ENCODE data around the gene VIPR2.

DNA sequence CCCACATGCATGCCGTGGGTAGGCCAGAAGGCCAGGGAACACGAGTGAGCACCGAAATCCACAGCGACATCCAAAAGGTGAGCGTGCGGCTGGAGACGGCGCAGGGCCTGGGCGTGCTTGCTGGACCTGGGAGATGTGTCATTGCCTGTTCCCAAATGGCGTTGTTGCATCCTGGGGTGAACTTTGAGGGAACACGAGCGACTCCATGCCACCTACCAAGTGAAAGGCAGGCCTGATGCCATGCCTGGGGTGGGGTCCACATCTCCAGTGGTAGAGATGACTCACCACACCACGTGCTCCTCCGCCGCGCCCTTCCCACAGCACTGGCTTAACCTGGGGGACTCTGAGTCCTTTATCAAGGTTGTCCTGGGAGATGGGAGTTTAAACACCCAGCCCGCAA, 24.7 kb upstream of the VIPR2 start:
- TF ChIP-seq, protein P1, sequence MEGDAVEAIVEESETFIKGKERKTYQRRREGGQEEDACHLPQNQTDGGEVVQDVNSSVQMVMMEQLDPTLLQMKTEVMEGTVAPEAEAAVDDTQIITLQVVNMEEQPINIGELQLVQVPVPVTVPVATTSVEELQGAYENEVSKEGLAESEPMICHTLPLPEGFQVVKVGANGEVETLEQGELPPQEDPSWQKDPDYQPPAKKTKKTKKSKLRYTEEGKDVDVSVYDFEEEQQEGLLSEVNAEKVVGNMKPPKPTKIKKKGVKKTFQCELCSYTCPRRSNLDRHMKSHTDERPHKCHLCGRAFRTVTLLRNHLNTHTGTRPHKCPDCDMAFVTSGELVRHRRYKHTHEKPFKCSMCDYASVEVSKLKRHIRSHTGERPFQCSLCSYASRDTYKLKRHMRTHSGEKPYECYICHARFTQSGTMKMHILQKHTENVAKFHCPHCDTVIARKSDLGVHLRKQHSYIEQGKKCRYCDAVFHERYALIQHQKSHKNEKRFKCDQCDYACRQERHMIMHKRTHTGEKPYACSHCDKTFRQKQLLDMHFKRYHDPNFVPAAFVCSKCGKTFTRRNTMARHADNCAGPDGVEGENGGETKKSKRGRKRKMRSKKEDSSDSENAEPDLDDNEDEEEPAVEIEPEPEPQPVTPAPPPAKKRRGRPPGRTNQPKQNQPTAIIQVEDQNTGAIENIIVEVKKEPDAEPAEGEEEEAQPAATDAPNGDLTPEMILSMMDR (IDR thresholded peaks at IDR 0.05): no peak
- TF ChIP-seq POLR2A (IDR thresholded peaks at IDR 0.05): no peak
